GM23338 (cell line): ENCODE measurements around the gene KIRREL3. TPM values are rescaled to one million over a fixed set of nuclear protein-coding genes. Genes with fewer than 3 reads are reported as not detected.
A peak's percentile ranks its signal among the peaks of the same experiment; 100 is the strongest.

ENCODE experiments used
- ATAC-seq: fragments of 200-7000 bp; cut with Tn5 transposase; 3 replicates; pipeline ENCODE4 v1.9.1; 2020
- DNase-seq: peaks from one replicate; pipeline ENCODE4 v3.0.0-alpha.2; 2015; ENCODE audit warnings: low spot score
- H2AFZ ChIP-seq: fragments of 200-600 bp; sonication (generic); 2 replicates; pipeline ENCODE4 v1.8.0; 2016; ENCODE audit warnings: antibody characterized with exemption, mild to moderate bottlenecking, moderate library complexity
- H3F3A ChIP-seq: fragments of 200-600 bp; sonication (generic); replicated peaks from 2 replicates; pipeline ENCODE4 v1.8.0; 2017; ENCODE audit warnings: antibody characterized with exemption, mixed run types, low read depth
- H3K27ac ChIP-seq: fragments of 200-600 bp; sonication (generic); 2 replicates; pipeline ENCODE4 v1.6.1; 2016; ENCODE audit warnings: low read depth
- H3K27me3 ChIP-seq: fragments of 200-600 bp; sonication (generic); 2 replicates; pipeline ENCODE4 v1.8.0; 2016; ENCODE audit warnings: mild to moderate bottlenecking, mixed run types, moderate library complexity; ENCODE audit not compliant: insufficient read depth
- H3K36me3 ChIP-seq: fragments of 200-600 bp; sonication (generic); 2 replicates; pipeline ENCODE4 v1.8.0; 2016; ENCODE audit warnings: mild to moderate bottlenecking; ENCODE audit not compliant: insufficient read depth
- H3K4me1 ChIP-seq: fragments of 200-600 bp; sonication (generic); 2 replicates; pipeline ENCODE4 v1.8.0; 2016; ENCODE audit warnings: mild to moderate bottlenecking, moderate library complexity; ENCODE audit not compliant: insufficient read depth
- H3K4me2 ChIP-seq: fragments of 200-600 bp; sonication (generic); 2 replicates; pipeline ENCODE4 v1.7.1; 2017; ENCODE audit warnings: mixed run types
- H3K4me3 ChIP-seq: fragments of 200-600 bp; sonication (generic); 2 replicates; pipeline ENCODE4 v1.6.1; 2016; ENCODE audit warnings: mixed run types
- H3K79me2 ChIP-seq: fragments of 200-600 bp; sonication (generic); replicated peaks from 2 replicates; pipeline ENCODE4 v1.8.0; 2017; ENCODE audit warnings: mild to moderate bottlenecking; ENCODE audit not compliant: insufficient read depth
- H3K9me2 ChIP-seq: fragments of 200-600 bp; sonication (generic); 2 replicates; pipeline ENCODE4 v1.8.0; 2017; ENCODE audit not compliant: insufficient read depth
- H4K20me1 ChIP-seq: fragments of 200-600 bp; sonication (generic); replicated peaks from 2 replicates; pipeline ENCODE4 v1.8.0; 2017; ENCODE audit warnings: mild to moderate bottlenecking; ENCODE audit not compliant: insufficient read depth
- H3K27ac Mint-ChIP-seq: 2 replicates; pipeline ENCODE4 v1.8.0; 2020; ENCODE audit warnings: inconsistent platforms, mild to moderate bottlenecking, moderate library complexity, mixed read lengths
- H3K27me3 Mint-ChIP-seq: 3 replicates; pipeline ENCODE4 v1.8.0; 2022; ENCODE audit warnings: low read depth, mild to moderate bottlenecking, moderate library complexity, mixed read lengths, inconsistent platforms; ENCODE audit not compliant: insufficient read depth, poor library complexity
- H3K36me3 Mint-ChIP-seq: 3 replicates; pipeline ENCODE4 v1.8.0; 2021; ENCODE audit warnings: low read depth, mild to moderate bottlenecking, inconsistent platforms, moderate library complexity, mixed read lengths
- H3K4me1 Mint-ChIP-seq: 3 replicates; pipeline ENCODE4 v1.8.0; 2020; ENCODE audit warnings: mild to moderate bottlenecking, inconsistent platforms, mixed read lengths
- H3K4me3 Mint-ChIP-seq: 3 replicates; pipeline ENCODE4 v1.8.0; 2021; ENCODE audit warnings: moderate library complexity, mild to moderate bottlenecking, inconsistent platforms, mixed read lengths
- H3K9me3 Mint-ChIP-seq: 3 replicates; pipeline ENCODE4 v1.8.0; 2020; ENCODE audit warnings: moderate library complexity, mild to moderate bottlenecking, inconsistent platforms, mixed read lengths
- CREB1 ChIP-seq: fragments of 250-450 bp; sonication (Bioruptor Pico); IDR thresholded peaks from 2 replicates; pipeline ENCODE4 v1.5.0; 2020; ENCODE audit warnings: low read depth, mild to moderate bottlenecking, moderate library complexity
- EZH2 ChIP-seq: fragments of 200-600 bp; sonication (generic); IDR thresholded peaks from one replicate; pipeline ENCODE4 v1.8.0; 2017; ENCODE audit warnings: antibody characterized with exemption, mild to moderate bottlenecking, low read depth; ENCODE audit not compliant: unreplicated experiment
- EZH2phosphoT487 ChIP-seq: fragments of 200-600 bp; sonication (generic); IDR thresholded peaks from one replicate; pipeline ENCODE4 v1.8.1; 2018; ENCODE audit warnings: antibody characterized with exemption; ENCODE audit not compliant: unreplicated experiment
- JUNB ChIP-seq: IDR thresholded peaks from one replicate; pipeline ENCODE4 v1.6.1; 2016; ENCODE audit warnings: antibody characterized with exemption; ENCODE audit not compliant: unreplicated experiment
- NANOG ChIP-seq: IDR thresholded peaks from 2 replicates; pipeline ENCODE4 v1.6.1; 2016; ENCODE audit warnings: antibody characterized with exemption, borderline replicate concordance
- POLR2AphosphoS5 ChIP-seq: IDR thresholded peaks from 2 replicates; pipeline ENCODE4 v1.6.1; 2016; ENCODE audit warnings: antibody characterized with exemption, low read depth
- STAT1 ChIP-seq: IDR thresholded peaks from one replicate; pipeline ENCODE4 v1.6.1; 2016; ENCODE audit warnings: antibody characterized with exemption; ENCODE audit not compliant: unreplicated experiment
- ZNF114 ChIP-seq: fragments of 250-450 bp; sonication (Bioruptor Pico); IDR thresholded peaks from 2 replicates; pipeline ENCODE4 v1.5.0; 2020; ENCODE audit warnings: mild to moderate bottlenecking, moderate library complexity
- ZNF331 ChIP-seq: fragments of 250-450 bp; sonication (Bioruptor Pico); IDR thresholded peaks from 2 replicates; pipeline ENCODE4 v1.5.0; 2020; ENCODE audit warnings: low read depth, mild to moderate bottlenecking, moderate library complexity
- polyA plus RNA-seq: library from polyadenylated mRNA; unstranded; fragments of >200 nt; fragmentation: Nextera tagmentation; extraction: Ambion mirVana; gene quantifications from 2 replicates; pipeline ENCODE4 v1.2.1, GENCODE V29; 2016
- total RNA-seq: library from RNA; depleted of rRNA; stranded (reverse); fragments of >200 nt; shearing (Covaris generic); gene quantifications from 2 replicates; pipeline ENCODE4 v1.2.3, GENCODE V29; 2014
- TF ChIP-seq, protein P1 (sequence below): IDR thresholded peaks from one replicate; pipeline ENCODE4 v1.6.1; 2018; ENCODE audit warnings: antibody characterized with exemption; ENCODE audit not compliant: unreplicated experiment
- TF ChIP-seq, protein P2 (sequence below): IDR thresholded peaks from 2 replicates; pipeline ENCODE4 v1.6.1; 2016; ENCODE audit warnings: antibody characterized with exemption
- TF ChIP-seq, protein P3 (sequence below), 2 experiments: fragments of 200-600 bp in 1 of 2; sonication (generic) in 1 of 2; conservative IDR thresholded peaks; 2 replicates each; pipeline versions ENCODE4 v1.5.1 to v1.6.1; 2016 to 2017; ENCODE audit warnings: antibody characterized with exemption in 2 of 2, low read depth in 2 of 2, mild to moderate bottlenecking in 2 of 2, moderate library complexity in 1 of 2
- TF ChIP-seq, protein P4 (sequence below): fragments of 250-450 bp; sonication (Bioruptor Pico); IDR thresholded peaks from 2 replicates; pipeline ENCODE4 v1.5.0; 2020; ENCODE audit warnings: mild to moderate bottlenecking, moderate library complexity

Gene KIRREL3
- total and polyA plus RNA-seq, 2 experiments from 2014 or later, result 0.13 to 1.5 TPM

DNA sequence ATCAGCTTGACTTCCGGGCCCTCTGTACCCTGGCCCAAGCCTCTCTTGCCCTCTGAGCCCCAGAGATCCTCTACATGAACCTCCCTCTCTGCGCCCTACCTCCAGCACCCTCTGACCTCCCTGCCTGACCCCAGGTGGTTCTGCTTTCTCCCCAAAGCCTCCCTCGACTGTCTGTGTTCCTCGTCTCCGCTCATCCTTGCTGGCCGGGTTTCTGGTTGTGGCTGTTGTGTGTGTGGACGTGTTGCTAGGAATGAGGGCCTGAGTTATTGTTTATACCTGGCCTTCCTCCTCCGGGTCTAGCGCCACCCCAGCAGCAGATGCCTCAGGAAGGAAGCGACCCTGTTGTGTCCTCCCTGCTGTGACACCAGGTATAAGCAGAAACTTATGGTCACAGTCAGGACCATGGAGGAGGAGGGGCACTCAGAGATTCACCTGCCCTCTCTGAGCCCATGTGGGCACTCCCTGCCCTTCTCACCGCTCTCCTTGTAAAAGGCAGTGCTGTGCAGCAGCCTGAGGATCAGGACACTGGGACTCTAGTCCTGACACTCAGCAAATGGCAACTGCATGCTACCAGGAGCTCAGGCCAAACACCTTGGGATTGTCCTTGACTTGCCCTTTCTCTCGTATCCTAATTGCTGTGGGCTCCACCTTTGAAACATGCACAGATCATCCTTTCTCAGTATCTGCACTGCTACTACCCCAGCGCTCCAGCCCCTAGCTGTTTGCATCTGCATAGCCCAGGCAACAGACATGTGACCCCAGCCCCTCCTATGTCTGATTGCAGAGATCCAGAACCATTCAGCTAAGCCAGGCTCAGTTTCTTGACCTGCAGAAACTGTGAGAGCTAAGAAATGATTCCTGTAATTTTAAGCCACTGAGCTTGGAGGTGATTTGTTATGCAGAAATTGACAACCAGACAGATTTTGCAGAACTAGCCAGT is 505.0 kb downstream of the KIRREL3 start:
- H3K4me2 ChIP-seq, result no peak overlapping the region
- H3K9me2 ChIP-seq, result no peaks in the 10 kb centered on the region
- H3K4me1 ChIP-seq, result peaks cover 22% of the 10 kb centered on the region
- DNase-seq, result no peak
- H3K4me3 ChIP-seq, result no peak overlapping the region
- no peaks in the 10 kb centered on the region for H3K27me3 ChIP-seq
- no peaks in the 10 kb centered on the region for H3F3A ChIP-seq
- peak; percentile 50 for ATAC-seq
- H3K4me3 Mint-ChIP-seq, result no peak overlapping the region; the same call in 2 of the 3 replicates
- H3K27me3 Mint-ChIP-seq, result peaks cover 5% of the 10 kb centered on the region
- TF ChIP-seq JUNB, result no peak
- TF ChIP-seq, protein P1, sequence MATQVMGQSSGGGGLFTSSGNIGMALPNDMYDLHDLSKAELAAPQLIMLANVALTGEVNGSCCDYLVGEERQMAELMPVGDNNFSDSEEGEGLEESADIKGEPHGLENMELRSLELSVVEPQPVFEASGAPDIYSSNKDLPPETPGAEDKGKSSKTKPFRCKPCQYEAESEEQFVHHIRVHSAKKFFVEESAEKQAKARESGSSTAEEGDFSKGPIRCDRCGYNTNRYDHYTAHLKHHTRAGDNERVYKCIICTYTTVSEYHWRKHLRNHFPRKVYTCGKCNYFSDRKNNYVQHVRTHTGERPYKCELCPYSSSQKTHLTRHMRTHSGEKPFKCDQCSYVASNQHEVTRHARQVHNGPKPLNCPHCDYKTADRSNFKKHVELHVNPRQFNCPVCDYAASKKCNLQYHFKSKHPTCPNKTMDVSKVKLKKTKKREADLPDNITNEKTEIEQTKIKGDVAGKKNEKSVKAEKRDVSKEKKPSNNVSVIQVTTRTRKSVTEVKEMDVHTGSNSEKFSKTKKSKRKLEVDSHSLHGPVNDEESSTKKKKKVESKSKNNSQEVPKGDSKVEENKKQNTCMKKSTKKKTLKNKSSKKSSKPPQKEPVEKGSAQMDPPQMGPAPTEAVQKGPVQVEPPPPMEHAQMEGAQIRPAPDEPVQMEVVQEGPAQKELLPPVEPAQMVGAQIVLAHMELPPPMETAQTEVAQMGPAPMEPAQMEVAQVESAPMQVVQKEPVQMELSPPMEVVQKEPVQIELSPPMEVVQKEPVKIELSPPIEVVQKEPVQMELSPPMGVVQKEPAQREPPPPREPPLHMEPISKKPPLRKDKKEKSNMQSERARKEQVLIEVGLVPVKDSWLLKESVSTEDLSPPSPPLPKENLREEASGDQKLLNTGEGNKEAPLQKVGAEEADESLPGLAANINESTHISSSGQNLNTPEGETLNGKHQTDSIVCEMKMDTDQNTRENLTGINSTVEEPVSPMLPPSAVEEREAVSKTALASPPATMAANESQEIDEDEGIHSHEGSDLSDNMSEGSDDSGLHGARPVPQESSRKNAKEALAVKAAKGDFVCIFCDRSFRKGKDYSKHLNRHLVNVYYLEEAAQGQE, result no peak
- no peak for TF ChIP-seq ZNF114 (CRISPR knock-in tag)
- TF ChIP-seq EZH2, result no peak
- TF ChIP-seq STAT1, result no peak
- TF ChIP-seq ZNF331 (CRISPR knock-in tag), result no peak
- TF ChIP-seq, protein P2, sequence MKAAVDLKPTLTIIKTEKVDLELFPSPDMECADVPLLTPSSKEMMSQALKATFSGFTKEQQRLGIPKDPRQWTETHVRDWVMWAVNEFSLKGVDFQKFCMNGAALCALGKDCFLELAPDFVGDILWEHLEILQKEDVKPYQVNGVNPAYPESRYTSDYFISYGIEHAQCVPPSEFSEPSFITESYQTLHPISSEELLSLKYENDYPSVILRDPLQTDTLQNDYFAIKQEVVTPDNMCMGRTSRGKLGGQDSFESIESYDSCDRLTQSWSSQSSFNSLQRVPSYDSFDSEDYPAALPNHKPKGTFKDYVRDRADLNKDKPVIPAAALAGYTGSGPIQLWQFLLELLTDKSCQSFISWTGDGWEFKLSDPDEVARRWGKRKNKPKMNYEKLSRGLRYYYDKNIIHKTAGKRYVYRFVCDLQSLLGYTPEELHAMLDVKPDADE, result no peak
- TF ChIP-seq CREB1 (CRISPR knock-in tag), result no peak
- TF ChIP-seq, protein P3, sequence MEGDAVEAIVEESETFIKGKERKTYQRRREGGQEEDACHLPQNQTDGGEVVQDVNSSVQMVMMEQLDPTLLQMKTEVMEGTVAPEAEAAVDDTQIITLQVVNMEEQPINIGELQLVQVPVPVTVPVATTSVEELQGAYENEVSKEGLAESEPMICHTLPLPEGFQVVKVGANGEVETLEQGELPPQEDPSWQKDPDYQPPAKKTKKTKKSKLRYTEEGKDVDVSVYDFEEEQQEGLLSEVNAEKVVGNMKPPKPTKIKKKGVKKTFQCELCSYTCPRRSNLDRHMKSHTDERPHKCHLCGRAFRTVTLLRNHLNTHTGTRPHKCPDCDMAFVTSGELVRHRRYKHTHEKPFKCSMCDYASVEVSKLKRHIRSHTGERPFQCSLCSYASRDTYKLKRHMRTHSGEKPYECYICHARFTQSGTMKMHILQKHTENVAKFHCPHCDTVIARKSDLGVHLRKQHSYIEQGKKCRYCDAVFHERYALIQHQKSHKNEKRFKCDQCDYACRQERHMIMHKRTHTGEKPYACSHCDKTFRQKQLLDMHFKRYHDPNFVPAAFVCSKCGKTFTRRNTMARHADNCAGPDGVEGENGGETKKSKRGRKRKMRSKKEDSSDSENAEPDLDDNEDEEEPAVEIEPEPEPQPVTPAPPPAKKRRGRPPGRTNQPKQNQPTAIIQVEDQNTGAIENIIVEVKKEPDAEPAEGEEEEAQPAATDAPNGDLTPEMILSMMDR (conservative IDR thresholded peaks at IDR 0.05; ENCODE audit: low read depth in 2 of 2), result no peak
- no peak for TF ChIP-seq POLR2AphosphoS5
- TF ChIP-seq EZH2phosphoT487, result no peak
- TF ChIP-seq NANOG, result no peak
- TF ChIP-seq, protein P4, sequence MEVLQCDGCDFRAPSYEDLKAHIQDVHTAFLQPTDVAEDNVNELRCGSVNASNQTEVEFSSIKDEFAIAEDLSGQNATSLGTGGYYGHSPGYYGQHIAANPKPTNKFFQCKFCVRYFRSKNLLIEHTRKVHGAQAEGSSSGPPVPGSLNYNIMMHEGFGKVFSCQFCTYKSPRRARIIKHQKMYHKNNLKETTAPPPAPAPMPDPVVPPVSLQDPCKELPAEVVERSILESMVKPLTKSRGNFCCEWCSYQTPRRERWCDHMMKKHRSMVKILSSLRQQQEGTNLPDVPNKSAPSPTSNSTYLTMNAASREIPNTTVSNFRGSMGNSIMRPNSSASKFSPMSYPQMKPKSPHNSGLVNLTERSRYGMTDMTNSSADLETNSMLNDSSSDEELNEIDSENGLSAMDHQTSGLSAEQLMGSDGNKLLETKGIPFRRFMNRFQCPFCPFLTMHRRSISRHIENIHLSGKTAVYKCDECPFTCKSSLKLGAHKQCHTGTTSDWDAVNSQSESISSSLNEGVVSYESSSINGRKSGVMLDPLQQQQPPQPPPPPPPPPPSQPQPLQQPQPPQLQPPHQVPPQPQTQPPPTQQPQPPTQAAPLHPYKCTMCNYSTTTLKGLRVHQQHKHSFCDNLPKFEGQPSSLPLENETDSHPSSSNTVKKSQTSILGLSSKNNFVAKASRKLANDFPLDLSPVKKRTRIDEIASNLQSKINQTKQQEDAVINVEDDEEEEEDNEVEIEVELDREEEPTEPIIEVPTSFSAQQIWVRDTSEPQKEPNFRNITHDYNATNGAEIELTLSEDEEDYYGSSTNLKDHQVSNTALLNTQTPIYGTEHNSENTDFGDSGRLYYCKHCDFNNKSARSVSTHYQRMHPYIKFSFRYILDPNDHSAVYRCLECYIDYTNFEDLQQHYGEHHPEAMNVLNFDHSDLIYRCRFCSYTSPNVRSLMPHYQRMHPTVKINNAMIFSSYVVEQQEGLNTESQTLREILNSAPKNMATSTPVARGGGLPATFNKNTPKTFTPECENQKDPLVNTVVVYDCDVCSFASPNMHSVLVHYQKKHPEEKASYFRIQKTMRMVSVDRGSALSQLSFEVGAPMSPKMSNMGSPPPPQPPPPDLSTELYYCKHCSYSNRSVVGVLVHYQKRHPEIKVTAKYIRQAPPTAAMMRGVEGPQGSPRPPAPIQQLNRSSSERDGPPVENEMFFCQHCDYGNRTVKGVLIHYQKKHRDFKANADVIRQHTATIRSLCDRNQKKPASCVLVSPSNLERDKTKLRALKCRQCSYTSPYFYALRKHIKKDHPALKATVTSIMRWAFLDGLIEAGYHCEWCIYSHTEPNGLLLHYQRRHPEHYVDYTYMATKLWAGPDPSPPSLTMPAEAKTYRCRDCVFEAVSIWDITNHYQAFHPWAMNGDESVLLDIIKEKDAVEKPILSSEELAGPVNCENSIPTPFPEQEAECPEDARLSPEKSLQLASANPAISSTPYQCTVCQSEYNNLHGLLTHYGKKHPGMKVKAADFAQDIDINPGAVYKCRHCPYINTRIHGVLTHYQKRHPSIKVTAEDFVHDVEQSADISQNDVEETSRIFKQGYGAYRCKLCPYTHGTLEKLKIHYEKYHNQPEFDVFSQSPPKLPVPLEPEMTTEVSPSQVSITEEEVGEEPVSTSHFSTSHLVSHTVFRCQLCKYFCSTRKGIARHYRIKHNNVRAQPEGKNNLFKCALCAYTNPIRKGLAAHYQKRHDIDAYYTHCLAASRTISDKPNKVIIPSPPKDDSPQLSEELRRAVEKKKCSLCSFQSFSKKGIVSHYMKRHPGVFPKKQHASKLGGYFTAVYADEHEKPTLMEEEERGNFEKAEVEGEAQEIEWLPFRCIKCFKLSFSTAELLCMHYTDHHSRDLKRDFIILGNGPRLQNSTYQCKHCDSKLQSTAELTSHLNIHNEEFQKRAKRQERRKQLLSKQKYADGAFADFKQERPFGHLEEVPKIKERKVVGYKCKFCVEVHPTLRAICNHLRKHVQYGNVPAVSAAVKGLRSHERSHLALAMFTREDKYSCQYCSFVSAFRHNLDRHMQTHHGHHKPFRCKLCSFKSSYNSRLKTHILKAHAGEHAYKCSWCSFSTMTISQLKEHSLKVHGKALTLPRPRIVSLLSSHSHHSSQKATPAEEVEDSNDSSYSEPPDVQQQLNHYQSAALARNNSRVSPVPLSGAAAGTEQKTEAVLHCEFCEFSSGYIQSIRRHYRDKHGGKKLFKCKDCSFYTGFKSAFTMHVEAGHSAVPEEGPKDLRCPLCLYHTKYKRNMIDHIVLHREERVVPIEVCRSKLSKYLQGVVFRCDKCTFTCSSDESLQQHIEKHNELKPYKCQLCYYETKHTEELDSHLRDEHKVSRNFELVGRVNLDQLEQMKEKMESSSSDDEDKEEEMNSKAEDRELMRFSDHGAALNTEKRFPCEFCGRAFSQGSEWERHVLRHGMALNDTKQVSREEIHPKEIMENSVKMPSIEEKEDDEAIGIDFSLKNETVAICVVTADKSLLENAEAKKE (CRISPR knock-in tag), result no peak
- H3K27ac ChIP-seq, result no peak overlapping the region
- H3K27ac Mint-ChIP-seq, result 0 out of 2 replicates have a peak overlapping the region, but pooled peaks have one; percentile 31
- H3K9me3 Mint-ChIP-seq, result no peaks in the 10 kb centered on the region; the same call in 2 of the 3 replicates
- H3K79me2 ChIP-seq, result no peaks in the 10 kb centered on the region
- H3K36me3 Mint-ChIP-seq, result no peaks in the 10 kb centered on the region
- H3K36me3 ChIP-seq, result no peaks in the 10 kb centered on the region
- no peaks in the 10 kb centered on the region for H4K20me1 ChIP-seq
- peak overlapping the region; percentile 93 for H2AFZ ChIP-seq
- peaks cover 52% of the 10 kb centered on the region for H3K4me1 Mint-ChIP-seq
